GM21619 (cell line): ENCODE data around the gene ABCB10.
"Not testable (repeated sequence)": the region's sequence is repeated elsewhere in the genome, so short reads cannot be mapped to it uniquely, and the experiment has no call there.

Experiments
- ATAC-seq: cut with Tn5 transposase; IDR thresholded peaks from one replicate; pipeline ENCODE4 v1.9.1; 2021; ENCODE audit not compliant: unreplicated experiment

Gene ABCB10

DNA sequence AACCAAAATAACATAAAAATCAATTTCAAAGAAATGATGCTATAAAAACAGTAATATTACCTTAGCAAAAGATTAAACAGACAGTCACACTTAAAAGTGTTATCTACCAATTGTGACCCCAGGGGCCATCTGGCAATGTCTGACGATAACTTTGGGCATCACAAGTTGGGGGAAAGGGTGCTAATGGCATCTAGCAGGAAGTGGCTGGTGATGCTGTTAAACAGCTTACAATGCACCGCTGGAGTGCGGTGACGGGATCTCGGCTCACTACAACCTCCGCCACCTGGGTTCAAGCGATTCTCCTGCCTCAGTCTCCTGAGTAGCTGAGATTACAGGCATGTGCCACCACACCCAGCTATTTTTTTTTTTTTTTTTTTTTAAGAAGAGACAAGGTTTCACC lies 78.0 kb downstream of the ABCB10 start:
- no peak for ATAC-seq

GRCh38 chr1:229479660-229480399 lies 78.7 kb downstream of the ABCB10 start:
- ATAC-seq, result peak; percentile 75

DNA sequence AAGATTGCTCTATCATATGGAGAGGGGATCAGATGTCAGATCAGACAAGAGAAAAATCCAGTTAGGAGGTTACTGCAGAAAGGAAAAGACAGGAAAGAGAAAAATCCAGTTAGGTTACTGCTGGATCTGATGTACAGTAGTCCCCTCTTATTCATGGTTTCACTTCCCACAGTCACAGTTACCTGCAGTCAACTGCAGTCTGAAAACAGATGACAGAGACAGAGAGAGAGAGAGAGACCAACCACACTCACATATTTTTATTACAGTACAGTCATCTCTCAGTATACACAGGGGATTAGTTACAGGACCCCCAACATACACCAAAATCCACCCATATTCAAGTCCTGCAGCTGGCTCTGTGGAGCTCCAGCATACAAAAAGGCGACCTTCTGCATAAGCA lies 79.7 kb downstream of the ABCB10 start:
- ATAC-seq, result peak; percentile 47

GRCh38 chr1:229475859-229476258 lies 82.6 kb downstream of the ABCB10 start:
- not testable (repeated sequence) for ATAC-seq

- ATAC-seq, result no peak
Observed at GRCh38 chr1:229474509-229474908, 84.0 kb downstream of the ABCB10 start.

DNA sequence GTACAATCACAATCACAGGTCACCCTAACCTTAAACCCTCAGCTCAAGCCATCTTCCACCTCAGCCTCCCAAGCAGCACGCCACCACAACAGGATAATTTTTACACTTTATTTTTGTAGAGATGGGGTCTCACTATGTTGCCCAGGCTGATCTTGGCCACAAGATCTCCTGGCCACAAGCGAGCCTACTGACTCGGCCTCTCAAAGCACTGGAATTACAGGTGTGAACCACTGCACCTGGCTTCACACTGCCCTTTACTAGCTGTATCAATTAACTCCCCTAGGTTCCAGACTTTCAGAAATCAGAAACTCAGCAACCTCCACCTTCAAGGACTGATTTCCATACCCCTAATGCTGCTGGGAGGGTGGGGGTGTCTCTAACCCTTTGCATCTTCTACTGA lies 87.3 kb downstream of the ABCB10 start:
- ATAC-seq, result no peak

GRCh38 chr1:229470406-229471043 lies 88.0 kb downstream of the ABCB10 start:
- no peak for ATAC-seq

DNA sequence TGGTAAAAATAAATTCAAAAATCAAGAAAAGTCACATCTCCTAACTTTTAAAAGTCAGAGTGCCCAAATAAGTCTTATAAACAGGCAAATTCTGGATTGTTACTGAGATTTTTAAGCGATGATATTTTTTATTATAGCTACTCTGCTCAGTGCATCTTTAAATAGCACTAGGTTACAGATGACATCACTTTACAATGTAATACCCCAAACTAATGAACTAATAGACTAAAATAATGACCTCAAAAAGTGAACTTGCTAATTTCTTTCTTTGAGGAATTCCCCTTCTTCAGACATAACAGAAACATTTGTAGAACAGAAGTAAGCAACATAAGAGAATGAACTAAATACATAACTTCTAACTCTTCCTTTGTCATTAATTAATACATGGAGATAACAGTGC lies 91.6 kb downstream of the ABCB10 start:
- ATAC-seq, result no peak
